Left lung (tissue), 10 donors: Measurements from ENCODE around the gene KLF2. TPM values are rescaled to one million over a fixed set of nuclear protein-coding genes. Genes with fewer than 3 reads are reported as not detected.
"Not testable (repeated sequence)": the region's sequence is repeated elsewhere in the genome, so short reads cannot be mapped to it uniquely, and the experiment has no call there.

ENCODE experiments used
- ATAC-seq: fragments of 200-7000 bp; cut with Tn5 transposase; one replicate; pipeline ENCODE4 v1.9.1; 2020; ENCODE audit warnings: moderate library complexity
- DNase-seq, 4 donors: peaks; one replicate each; pipeline ENCODE4 v3.0.0-alpha.2; 2013 to 2020
- H3K27ac ChIP-seq, 2 donors: fragments of 200-600 bp; sonication (generic) in 1 of 2; one replicate each; pipeline versions ENCODE4 v1.5.0 to v1.8.0; 2020 to 2021
- H3K27me3 ChIP-seq, 2 donors: fragments of 200-600 bp; sonication (generic) in 1 of 2; one replicate each; pipeline versions ENCODE4 v1.5.0 to v1.8.0; 2020 to 2021
- H3K36me3 ChIP-seq, 2 donors: fragments of 200-600 bp; sonication (generic) in 1 of 2; one replicate each; pipeline versions ENCODE4 v1.5.0 to v1.8.0; 2020 to 2021
- H3K4me1 ChIP-seq, 2 donors: fragments of 200-600 bp; one replicate each; pipeline ENCODE4 v1.8.0; 2021
- H3K4me3 ChIP-seq, 2 donors: fragments of 200-600 bp; sonication (generic) in 1 of 2; one replicate each; pipeline versions ENCODE4 v1.5.0 to v1.8.0; 2020 to 2021; ENCODE audit warnings: mild to moderate bottlenecking in 1 of 2
- H3K9me3 ChIP-seq, 2 donors: fragments of 200-600 bp; sonication (generic) in 1 of 2; one replicate each; pipeline versions ENCODE4 v1.5.0 to v1.8.0; 2020 to 2021
- intact Hi-C, 2 donors: fragments of 100-400 bp; cut with DNase I; formaldehyde crosslinking; loops; one replicate each; pipeline versions ENCODE4 v1.11.2 to v1.14.2; 2022
- polyA plus RNA-seq, 6 donors: library from polyadenylated mRNA; unstranded; fragments of 120-200 nt; gene quantifications; one replicate each; pipeline ENCODE4 v1.2.1, GENCODE V29; 2013; ENCODE audit not compliant: insufficient read length in 6 of 6
- total RNA-seq, 2 donors: library from RNA; stranded (reverse); fragmentation: NEBNext Ultra II Directional; extraction: Animal tissue kit (Norgen Biotek cat#: 25700); gene quantifications; one replicate each; pipeline ENCODE4 v1.2.1, GENCODE V29; 2021
- TF ChIP-seq, protein P1 (sequence below), 2 donors: fragments of 200-600 bp; sonication (generic) in 1 of 2; IDR thresholded peaks; one replicate each; pipeline versions ENCODE4 v1.5.0 to v1.8.0; 2021; ENCODE audit warnings: antibody characterized with exemption in 2 of 2
- donor health status: DM: no; HTN: yes; CAD: no.
- donor health status: DM: no; HTN: no; CAD: no.

KLF2 gene
- total and polyA plus RNA-seq, 8 donors = 12.9 to 75.9 (median 37.6) TPM

DNA sequence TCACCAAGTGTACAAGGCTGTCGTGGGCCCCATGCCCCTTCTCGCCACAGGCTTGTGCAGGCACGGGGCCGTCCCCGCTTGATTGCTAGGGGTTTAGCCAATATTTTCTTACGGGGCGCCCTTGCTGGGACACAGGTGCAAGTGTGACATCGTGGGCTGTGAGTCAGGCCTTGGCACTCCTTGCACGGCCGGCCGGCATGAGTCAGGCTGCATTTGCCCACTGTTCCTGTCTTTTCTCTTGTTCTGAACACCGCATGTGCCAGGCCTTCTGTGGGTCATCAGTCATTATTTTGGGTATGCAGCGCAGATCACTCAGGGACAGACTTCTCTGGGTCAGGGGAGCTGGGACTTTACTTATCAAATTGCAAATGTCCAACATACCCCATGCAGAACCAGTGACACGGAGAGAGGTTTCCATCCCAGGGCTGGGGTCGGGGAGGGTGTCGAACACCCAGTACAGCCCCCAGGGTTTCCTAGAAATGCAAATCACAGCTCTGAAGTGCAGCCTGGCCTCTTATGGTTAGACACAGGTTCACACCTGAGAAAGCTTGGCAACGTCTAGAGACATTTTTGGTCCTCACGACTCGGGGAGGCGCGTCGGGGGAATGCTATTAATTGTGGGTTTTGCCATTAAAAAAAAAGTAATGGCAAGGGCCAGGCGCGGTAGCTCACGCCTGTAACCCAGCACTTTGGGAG lies 22.5 kb upstream of the KLF2 start:
- no peaks in the 10 kb centered on the region for H3K9me3 ChIP-seq
- H3K36me3 ChIP-seq = no peaks in the 10 kb centered on the region
- H3K4me1 ChIP-seq = peaks cover 5% of the 10 kb centered on the region in 2 donors
- no peak overlapping the region for H3K4me3 ChIP-seq
- no peak for DNase-seq
- no peak for ATAC-seq
- no peaks in the 10 kb centered on the region for H3K27me3 ChIP-seq
- intact Hi-C loops = no loop called here
- TF ChIP-seq, protein P1, sequence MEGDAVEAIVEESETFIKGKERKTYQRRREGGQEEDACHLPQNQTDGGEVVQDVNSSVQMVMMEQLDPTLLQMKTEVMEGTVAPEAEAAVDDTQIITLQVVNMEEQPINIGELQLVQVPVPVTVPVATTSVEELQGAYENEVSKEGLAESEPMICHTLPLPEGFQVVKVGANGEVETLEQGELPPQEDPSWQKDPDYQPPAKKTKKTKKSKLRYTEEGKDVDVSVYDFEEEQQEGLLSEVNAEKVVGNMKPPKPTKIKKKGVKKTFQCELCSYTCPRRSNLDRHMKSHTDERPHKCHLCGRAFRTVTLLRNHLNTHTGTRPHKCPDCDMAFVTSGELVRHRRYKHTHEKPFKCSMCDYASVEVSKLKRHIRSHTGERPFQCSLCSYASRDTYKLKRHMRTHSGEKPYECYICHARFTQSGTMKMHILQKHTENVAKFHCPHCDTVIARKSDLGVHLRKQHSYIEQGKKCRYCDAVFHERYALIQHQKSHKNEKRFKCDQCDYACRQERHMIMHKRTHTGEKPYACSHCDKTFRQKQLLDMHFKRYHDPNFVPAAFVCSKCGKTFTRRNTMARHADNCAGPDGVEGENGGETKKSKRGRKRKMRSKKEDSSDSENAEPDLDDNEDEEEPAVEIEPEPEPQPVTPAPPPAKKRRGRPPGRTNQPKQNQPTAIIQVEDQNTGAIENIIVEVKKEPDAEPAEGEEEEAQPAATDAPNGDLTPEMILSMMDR (IDR thresholded peaks at IDR 0.05) = no peak
- no peak overlapping the region for H3K27ac ChIP-seq

DNA sequence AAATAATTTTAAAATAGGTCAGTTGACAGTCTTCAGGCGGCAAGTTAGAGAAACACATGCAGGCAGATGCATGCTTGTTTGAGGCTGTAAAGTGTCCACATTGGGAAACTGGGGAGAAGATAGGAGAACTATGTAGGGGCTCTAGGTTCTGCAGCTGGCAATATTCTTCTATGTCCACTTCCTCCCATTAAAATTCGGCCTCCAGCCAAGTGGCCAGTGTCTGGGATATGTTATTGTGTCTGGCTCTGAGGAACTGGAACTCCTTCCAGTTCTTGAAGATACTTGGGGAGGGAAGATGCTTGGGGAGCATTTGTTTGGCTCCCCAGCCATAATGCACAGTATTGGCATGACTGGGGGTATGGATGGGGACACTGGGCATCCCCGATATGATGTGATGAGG lies 20.9 kb upstream of the KLF2 start:
- Histone ChIP-seq H3K27ac (no peak overlapping the region), H3K36me3 (no peaks in the 10 kb centered on the region), H3K4me1 (peaks cover 5% of the 10 kb centered on the region in 2 donors), H3K4me3 (no peak overlapping the region), H3K27me3 (no peaks in the 10 kb centered on the region), H3K9me3 (no peaks in the 10 kb centered on the region)
- DNase-seq (peak in 1 of 4 donors; percentile 56), ATAC-seq (peak; percentile 15)
- intact Hi-C loops = no loop called here
- TF ChIP-seq, protein P1 (IDR thresholded peaks at IDR 0.05) = no peak

DNA sequence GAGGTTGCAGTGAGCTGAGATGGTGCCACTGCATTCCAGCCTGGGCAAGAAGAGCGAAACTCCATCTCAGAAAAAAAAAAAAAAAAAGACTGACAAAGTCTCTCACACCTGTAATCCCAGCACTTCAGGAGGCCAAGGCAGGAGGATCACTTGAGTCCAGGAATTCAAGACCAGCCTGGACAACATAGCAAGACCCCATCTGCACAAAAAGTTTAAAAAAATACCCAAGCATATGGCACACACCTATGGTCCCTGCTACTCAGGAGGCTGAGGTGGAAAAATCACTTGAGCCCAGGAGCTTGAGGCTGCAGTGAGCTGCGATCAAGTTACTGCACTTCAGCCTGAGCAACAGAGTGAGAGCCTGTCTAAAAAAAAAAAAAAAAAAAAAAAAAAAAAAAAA lies 20.1 kb upstream of the KLF2 start:
- ATAC-seq, DNase-seq, H3K27ac ChIP-seq, H3K4me3 ChIP-seq, intact Hi-C loops, H3K9me3 ChIP-seq, H3K27me3 ChIP-seq, H3K36me3 ChIP-seq, H3K4me1 ChIP-seq: not testable (repeated sequence)

DNA sequence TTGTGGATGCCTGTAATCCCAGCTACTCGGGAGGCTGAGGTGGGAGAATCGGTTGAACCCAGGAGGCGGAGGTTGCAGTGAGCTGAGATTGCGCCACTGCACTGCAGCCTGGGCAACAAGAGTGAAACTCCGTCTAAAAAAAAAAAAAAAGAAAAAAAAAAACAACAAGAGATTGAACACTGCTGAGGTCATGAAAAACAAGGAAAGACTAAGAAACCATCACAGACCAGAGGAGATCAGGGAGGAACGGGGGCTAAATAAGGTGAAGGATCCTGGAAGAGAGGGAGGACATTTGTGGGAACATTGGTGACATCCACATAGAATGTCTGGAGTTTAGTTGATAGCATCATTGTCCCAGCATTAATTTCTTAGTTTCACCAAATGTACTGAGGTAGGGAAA lies 19.6 kb upstream of the KLF2 start:
- H3K4me3 ChIP-seq, H3K27me3 ChIP-seq, H3K9me3 ChIP-seq, ATAC-seq, H3K36me3 ChIP-seq, H3K27ac ChIP-seq, intact Hi-C loops, DNase-seq, H3K4me1 ChIP-seq: not testable (repeated sequence)

DNA sequence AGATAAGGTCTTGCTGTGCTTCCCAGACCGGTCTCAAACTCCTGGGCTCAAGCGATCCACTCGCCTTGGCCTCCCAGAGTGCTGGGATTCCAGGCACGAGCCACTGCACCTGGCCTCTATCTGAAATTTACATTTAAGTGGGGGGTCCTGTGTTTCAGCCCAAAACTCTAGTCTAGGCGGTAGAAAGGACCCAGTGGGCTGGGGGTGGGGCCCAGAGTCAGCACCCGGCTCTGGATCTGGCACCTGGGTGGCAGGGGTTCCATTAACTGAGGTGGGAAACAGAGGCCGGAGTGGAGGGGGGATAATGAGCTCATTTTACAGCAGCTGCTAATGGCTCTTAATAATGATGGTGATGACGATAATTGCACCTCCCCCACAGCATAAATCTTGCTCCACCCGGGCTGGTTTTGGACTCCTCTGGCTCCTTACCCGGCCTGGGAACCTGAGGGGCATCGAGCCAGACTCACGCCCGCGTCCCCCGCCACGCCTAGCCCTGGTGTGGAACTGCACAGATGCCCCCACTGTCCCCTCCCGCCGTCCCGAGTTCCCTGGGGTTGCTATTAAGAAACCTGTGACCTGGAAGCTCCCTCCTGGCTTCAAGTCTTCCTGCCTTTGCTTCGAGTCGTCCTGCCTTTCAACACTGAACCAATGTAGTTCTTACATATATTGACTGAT lies 17.8 kb upstream of the KLF2 start:
- Histone ChIP-seq H3K36me3 (no peaks in the 10 kb centered on the region), H3K4me3 (no peak overlapping the region), H3K27me3 (no peaks in the 10 kb centered on the region), H3K4me1 (peaks cover 5% of the 10 kb centered on the region in 2 donors), H3K9me3 (no peaks in the 10 kb centered on the region), H3K27ac (no peak overlapping the region)
- TF ChIP-seq, protein P1 (IDR thresholded peaks at IDR 0.05) = no peak
- intact Hi-C loops = no loop called here
- no peak for ATAC-seq
- no peak for DNase-seq

DNA sequence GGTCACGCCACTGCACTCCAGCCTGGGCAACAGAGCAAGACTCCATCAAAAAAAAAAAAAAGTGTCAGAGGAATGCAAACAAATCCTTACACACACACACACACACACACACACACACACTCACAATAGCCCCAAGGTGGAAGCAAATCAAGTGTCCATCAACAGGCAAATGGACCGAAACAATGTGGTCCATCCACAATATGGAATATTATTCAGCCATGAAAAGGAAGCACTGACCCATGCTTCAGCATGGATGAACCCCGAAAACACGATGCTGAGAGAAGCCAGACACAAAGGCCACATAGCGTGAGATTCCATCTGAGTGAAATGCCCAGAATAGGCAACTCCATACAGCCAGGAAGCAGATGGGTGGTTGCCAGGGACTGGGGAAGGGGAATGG lies 16.5 kb upstream of the KLF2 start:
- H3K27ac ChIP-seq = no peak overlapping the region
- ATAC-seq (no peak), DNase-seq (no peak)
- no peaks in the 10 kb centered on the region for H3K36me3 ChIP-seq
- TF ChIP-seq, protein P1 (IDR thresholded peaks at IDR 0.05) = no peak
- H3K27me3 ChIP-seq = no peaks in the 10 kb centered on the region
- intact Hi-C loops = no loop called here
- H3K9me3 ChIP-seq = no peaks in the 10 kb centered on the region
- no peak overlapping the region for H3K4me3 ChIP-seq
- peaks cover 5% of the 10 kb centered on the region in 2 donors for H3K4me1 ChIP-seq
